Uterus (tissue), 2 donors: ENCODE measurements around the gene C1orf74.

ENCODE experiments used
- POLR2A ChIP-seq, 2 donors: fragments of 450-650 bp; IDR thresholded peaks; one replicate each; pipeline ENCODE4 v1.6.1; 2016; ENCODE audit warnings: antibody characterized with exemption in 2 of 2, mild to moderate bottlenecking in 1 of 2, moderate library complexity in 1 of 2
- TF ChIP-seq, protein P1 (sequence below), 4 experiments: fragments of 200-600 bp in 2 of 4; fragments of 450-650 bp in 2 of 4; sonication (generic) in 2 of 4; IDR thresholded peaks; one replicate each; pipeline ENCODE4 v1.5.1; 2016 to 2019; ENCODE audit warnings: antibody characterized with exemption in 4 of 4, mild to moderate bottlenecking in 2 of 4, moderate library complexity in 1 of 4

- TF ChIP-seq, protein P1, sequence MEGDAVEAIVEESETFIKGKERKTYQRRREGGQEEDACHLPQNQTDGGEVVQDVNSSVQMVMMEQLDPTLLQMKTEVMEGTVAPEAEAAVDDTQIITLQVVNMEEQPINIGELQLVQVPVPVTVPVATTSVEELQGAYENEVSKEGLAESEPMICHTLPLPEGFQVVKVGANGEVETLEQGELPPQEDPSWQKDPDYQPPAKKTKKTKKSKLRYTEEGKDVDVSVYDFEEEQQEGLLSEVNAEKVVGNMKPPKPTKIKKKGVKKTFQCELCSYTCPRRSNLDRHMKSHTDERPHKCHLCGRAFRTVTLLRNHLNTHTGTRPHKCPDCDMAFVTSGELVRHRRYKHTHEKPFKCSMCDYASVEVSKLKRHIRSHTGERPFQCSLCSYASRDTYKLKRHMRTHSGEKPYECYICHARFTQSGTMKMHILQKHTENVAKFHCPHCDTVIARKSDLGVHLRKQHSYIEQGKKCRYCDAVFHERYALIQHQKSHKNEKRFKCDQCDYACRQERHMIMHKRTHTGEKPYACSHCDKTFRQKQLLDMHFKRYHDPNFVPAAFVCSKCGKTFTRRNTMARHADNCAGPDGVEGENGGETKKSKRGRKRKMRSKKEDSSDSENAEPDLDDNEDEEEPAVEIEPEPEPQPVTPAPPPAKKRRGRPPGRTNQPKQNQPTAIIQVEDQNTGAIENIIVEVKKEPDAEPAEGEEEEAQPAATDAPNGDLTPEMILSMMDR (IDR thresholded peaks at IDR 0.05), result no peak
- TF ChIP-seq POLR2A (IDR thresholded peaks at IDR 0.05), result no peak
Measured at GRCh38 chr1:209786146-209786545, 1.8 kb upstream of the C1orf74 start.
